CD4-positive, alpha-beta T cell treated with Interleukin-2 at 100 ng/mL for 4 hours (primary cell): ENCODE data around the gene EDARADD.
"Not testable (repeated sequence)": the region's sequence is repeated elsewhere in the genome, so short reads cannot be mapped to it uniquely, and the experiment has no call there.

Experiments
- DNase-seq: peaks from one replicate; pipeline ENCODE4 v3.0.0-alpha.2; 2020; ENCODE audit warnings: low spot score

The EDARADD gene

GRCh38 chr1:236438614-236439013, 44.5 kb downstream of the EDARADD start:
- no peak for DNase-seq

GRCh38 chr1:236440373-236440772, 46.3 kb downstream of the EDARADD start:
- no peak for DNase-seq

GRCh38 chr1:236450779-236451178, 56.7 kb downstream of the EDARADD start:
- DNase-seq = no peak

DNA sequence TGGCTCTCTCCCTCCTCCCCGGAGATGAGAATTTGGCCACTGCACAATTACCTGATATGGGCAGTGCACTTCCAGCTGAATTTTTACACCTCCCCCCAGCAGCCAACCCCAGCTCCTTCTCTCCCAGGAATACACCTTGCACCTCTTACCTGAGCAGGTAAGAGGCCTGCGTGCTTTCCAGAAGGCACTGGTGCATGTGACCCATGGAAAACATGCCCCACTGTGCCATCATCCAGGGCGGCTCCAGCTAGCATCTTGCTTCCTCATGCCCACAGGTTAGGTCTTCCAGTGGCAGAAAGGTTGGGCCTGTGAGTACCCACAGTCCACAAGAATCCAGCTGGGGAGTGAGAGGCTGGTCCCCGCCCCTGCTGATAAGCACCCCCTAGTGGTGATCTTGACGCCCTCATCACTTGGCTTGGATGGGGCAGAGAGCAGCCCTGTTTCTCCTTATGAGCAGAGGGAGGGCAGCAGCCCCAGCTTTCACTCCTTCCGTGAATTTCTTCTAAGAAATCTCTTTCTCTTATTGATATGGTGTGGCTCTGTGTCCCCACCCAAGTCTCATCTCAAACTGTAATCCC, 57.8 kb downstream of the EDARADD start:
- DNase-seq = peak; percentile 60

DNA sequence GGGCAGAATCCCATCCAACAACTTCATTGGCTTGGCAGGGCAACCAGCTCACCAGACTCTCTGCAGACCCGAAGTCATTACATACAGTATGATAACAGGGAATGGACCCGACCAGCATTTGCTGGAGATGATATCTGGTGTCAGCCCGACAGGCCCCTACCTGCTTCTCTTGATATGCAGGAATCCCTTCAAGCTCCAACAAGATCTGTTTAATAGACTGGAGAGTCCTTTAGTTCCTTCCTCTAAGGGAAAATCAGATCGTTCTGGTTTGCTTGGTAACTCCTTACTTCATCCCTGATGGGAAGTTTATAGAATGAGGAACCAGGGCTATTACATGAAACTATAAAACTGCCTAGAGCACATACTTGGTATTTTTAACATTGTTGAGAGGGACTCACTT, 61.2 kb downstream of the EDARADD start:
- DNase-seq = no peak

DNA sequence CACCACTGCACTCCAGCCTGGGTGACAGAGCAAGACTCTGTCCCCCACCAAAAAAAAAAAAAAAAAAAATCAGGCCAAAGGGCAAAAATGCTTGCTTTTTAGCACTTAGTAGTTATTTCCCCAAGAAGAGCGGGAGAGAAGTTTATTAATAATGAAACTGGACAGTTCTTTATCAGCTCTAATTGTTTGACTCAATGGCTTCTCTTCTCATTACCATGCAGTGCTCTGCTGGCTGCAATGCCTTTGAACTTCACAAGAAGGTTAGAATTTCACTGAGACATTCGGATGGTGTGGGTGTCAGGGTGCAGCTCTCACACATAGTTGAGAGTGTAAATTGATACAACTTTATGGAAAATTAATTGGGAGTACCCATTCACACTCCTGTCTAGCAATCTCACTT, 63.7 kb downstream of the EDARADD start:
- no peak for DNase-seq

DNA sequence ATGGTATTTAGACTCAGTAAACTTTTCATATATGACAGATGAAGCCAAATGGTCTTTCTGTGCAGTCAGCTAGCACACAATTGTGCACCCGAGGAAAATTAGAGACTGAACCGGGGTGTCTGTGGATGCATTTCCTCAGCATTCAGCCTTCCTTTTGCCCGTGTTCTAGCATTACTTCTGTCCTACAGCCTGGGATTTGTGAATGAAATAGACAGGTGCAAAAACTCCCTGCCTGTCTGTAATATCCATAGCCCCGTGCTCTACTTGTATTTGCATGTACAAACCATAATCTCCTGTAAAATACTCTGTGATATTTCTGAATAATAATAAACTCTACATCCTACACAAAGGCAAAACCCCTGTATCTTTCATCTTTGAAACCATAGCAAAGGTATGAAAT, 64.9 kb downstream of the EDARADD start:
- no peak for DNase-seq

GRCh38 chr1:236460103-236460502, 66.0 kb downstream of the EDARADD start:
- no peak for DNase-seq

DNA sequence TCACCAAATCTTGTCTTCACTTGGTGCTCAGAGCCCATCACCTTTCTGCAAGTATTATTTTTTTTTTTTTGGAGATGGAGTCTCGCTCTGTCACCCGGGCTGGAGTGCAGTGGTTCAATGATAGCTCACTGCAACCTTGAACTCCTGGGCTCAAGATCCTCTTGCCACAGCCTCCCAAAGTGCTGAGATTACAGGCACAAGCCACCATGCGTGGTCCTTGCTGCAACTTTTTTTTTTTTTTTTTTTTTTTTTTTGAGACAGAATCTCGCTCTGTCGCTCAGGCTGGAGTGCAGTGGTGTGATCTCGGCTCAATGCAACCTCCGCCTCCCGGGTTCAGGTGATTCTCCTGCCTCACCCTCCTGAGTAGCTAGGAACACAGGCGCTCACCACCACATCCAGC, 70.1 kb downstream of the EDARADD start:
- not testable (repeated sequence) for DNase-seq

- no peak for DNase-seq
Measured at GRCh38 chr1:236465231-236465958, 71.3 kb downstream of the EDARADD start.

DNA sequence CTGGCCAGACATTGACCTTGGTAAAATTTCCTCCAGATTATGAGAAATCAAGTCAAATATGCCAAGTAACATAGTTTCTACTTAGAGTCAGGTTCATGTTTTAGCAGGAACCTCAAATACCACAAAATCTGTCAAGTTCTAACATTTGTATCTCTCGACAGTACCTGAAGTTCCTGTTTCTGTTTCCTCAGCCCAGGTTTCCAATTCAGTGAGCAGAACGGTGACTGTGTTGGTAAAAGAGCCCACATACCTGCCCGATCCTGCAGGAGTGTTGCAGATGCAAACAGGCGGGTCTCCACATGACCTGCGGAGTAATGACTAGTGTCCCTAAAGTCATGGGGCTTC, 71.8 kb downstream of the EDARADD start:
- peak; percentile 26 for DNase-seq

DNA sequence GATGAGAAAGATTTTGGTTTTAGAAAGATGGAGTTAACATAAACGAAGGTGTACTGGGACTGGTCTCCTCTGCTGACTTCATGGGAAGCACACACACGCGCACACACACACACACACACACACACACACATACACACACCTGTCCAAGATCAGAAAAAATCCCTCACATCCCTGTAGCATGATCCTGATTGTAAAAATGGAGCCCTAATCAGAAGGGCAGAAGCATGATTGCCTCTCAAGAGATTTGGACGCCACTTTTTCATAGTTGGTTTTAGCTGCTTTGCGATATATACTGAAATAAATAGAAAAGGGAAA, 73.2 kb downstream of the EDARADD start:
- DNase-seq = no peak

GRCh38 chr1:236468625-236469024, 74.5 kb downstream of the EDARADD start:
- no peak for DNase-seq

DNA sequence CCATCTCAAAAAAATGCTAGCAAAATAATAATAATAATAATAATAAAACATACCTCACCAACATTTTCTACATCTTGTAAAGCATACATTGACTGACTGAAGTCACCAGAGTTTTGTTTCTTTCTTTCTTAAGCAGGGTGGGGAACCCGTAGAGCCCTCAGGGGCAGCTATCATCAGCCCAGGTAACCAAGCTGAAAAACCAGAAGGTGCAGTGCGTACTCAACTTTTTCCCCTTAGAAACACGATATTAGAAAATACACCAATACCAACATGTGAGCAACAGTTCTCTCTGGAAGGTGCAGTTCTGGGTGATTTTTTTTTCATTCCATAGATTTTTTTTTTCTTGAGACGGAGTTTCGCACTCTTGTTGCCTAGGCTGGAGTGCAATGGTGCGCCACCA, 75.4 kb downstream of the EDARADD start:
- DNase-seq = no peak

GRCh38 chr1:236471096-236471495, 77.0 kb downstream of the EDARADD start:
- DNase-seq = no peak

GRCh38 chr1:236471653-236472052, 77.6 kb downstream of the EDARADD start:
- no peak for DNase-seq

- no peak for DNase-seq
Measured at GRCh38 chr1:236472850-236473788, 79.0 kb downstream of the EDARADD start.

DNA sequence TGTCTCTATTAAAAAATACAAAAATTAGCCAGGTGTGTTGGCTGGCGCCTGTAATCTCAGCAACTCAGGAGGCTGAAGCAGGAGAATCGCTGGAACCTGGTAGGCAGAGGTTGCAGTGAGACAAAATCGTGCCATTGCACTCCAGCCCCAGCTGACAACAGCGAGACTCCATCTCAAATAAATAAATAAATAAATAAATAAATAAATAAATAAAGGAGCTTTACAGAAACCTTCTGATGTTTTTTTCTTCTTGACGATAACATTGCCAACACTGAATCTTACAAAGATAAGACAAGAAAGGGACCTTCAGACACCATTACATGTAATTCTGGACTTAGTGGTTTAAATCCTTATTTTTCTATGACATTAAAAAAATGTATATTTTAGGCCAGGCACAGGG, 81.9 kb downstream of the EDARADD start:
- no peak for DNase-seq

DNA sequence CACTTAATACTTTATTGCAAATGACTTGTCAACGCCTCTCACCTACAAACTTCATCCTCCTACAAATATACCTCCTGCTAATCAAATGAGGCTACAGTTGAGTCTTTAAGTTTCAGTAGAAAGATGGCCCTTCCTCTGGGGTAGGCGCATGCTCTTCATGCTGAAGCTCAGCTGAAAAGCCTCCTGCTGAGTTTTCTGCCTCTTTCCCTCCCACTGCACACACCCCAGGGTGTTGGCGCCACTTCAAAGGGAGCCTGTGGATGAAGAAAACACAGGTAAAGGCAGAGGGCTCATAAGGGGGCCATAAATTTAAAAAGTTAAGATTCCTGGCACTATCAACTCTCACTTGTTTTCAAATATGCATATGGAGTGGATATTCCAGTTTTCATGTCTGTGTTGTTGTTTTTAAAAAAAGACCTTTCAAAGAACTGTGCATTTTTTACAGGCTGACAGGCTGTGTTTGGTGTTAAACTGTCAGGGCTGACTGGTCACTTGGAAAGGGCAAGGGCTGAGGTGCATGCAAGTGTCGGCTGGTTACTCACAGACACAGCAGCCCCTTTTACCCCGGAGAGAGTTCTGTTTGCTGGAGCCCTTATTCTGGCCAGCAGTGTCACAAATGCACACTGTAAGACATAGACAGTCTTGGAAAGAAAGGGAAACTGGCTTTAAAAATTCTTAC, 86.8 kb downstream of the EDARADD start:
- DNase-seq = no peak

DNA sequence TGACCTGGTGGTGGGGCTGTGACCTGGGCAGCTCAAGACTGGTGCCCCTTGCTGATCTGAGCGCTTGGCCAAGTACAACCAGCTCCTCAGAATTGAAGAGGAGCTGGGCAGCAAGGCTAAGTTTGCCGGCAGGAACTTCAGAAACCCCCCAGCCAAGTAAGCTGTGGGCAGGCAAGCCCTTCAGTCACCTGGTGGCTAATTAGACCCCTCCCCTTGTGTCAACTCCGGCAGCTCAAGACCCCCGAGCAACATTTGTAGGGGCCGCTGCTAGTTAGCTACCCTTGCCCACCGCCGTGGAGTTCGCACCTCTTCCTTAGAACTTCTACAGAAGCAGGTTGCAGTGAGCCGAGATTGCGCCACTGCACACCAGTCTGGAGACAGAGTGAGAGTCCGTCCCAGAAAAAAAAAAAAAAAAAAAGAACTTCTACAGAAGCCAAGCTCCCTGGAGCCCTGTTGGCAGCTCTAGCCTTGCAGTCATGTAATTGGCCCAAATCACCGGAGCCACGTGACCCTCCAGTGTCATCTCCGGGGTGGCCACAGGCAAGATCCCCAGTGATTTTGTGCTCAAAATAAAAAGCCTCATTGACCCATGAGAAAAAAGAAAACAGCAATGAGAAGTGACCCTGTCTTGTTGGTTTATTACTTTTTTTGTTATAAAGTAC, 90.4 kb downstream of the EDARADD start:
- no peak for DNase-seq

GRCh38 chr1:236486356-236487002, 92.4 kb downstream of the EDARADD start:
- no peak for DNase-seq

DNA sequence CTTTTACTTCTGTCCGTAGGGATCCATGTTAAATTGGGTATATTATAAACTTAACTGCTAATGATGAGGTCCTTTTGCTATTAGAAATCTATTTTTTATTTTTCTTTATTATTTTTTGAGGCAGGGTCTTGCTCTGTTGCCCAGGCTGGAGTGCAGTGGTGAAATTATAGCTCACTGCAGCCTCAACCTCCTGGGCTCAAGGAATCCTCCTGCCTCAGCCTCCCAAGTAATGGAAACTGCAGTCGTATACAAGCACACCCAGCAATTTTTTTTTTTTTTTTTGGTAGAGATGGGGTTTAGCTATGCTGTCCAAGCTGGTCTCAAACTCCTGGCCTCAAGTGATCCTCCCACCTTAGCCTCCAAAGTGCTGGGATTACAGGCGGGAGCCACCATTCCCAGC, 95.1 kb downstream of the EDARADD start:
- DNase-seq = not testable (repeated sequence)
